ENCODE data around the gene KMT2D. TPM values are rescaled to one million over a fixed set of nuclear protein-coding genes. Genes with fewer than 3 reads are reported as not detected.

KMT2D gene
- total RNA-seq, 2 donors from 2014 or later: 44.1 to 47.4 TPM

DNA sequence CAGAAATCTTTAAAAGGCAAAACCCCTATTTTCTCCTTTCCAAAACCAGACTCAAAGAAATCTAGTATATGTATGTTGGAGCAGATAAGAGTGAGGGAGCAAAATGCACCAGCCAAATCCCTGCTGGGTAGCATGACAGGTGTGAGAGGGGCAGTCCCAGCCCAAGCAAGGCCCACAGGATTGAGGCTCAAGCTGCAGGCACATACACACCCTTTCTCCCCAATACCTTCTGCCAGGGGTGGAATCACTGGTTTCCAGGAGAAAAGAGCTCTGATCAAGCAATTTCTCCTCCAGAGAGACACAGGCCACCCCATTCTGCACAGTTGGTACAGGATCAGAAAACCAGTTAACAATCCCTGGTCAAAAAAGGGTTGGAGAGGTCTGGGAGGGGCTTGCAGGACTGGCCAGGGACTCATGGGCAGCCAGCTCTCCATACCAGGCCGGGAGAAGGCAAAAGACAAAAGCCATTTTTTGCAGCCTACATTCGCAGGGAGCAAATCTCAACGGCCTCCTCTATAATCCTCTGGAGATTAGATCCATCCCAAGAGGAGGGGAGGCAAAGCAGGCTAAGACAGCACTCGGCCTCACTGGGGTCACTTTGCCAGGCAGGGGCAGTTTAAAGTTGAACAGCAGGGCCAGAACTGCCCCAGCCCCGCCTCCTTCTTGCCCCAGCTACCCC is 2.1 kb downstream of the KMT2D start:
- ATAC-seq: no peak
- no peak for DNase-seq
- intact Hi-C loops (cut with DNase I): no loop called here

DNA sequence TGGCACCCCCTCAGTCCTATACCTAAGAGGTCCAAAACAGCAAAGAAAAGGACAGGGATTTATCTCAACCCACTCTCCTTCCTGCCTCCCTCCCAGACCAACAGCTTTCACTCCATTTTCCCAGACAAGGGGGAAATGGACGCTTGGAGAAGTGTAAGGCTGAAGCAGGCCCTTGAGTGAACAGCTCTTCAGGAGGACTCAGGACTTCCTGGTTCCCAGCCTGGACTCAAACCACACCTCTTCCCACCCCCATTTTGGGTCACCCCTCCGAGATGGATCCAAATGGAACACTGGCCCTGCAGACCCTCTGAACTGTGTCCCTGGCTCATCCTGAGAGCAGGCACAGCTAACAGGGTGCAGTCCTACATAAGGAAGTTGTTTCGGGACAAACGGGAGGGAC is 2.7 kb downstream of the KMT2D start:
- no peak for ATAC-seq
- no peak for DNase-seq
- intact Hi-C loops (cut with DNase I): no loop called here

GRCh38 chr12:49055978-49056754 is 4.4 kb downstream of the KMT2D start:
- DNase-seq (peak; percentile 68), ATAC-seq (peak; percentile 42 to 65)
- intact Hi-C loops (cut with DNase I): no loop called here

GRCh38 chr12:49055092-49055491 is 5.5 kb downstream of the KMT2D start:
- ATAC-seq (no peak), DNase-seq (no peak)
- intact Hi-C loops (cut with DNase I): no loop called here

DNA sequence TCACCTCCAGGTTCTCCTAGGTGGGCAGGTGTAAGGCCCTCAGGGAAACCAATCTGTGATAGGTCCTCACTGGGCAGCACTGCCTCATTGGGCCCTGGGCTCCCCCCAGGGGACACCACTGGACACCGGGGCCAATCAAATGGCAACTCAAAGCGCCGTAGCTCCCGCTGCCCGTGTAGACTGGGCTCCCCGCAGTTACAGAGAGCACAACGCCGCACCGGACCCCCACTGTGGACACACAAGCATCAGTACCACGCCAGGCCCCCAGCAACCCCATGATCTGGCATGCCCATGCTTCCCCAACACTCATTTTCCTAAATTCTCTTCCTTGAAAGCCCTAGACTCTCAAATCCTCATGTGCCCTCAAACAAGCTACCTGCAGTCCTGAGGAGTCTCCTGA is 6.1 kb downstream of the KMT2D start:
- no peak for DNase-seq
- ATAC-seq: no peak
- intact Hi-C loops (cut with DNase I): no loop called here

GRCh38 chr12:49054096-49054495 is 6.5 kb downstream of the KMT2D start:
- no peak for DNase-seq
- intact Hi-C loops (cut with DNase I): no loop called here

GRCh38 chr12:49052451-49053208 is 8.0 kb downstream of the KMT2D start:
- no peak for ATAC-seq
- DNase-seq: no peak
- intact Hi-C loops (cut with DNase I): no loop called here

More at GRCh38 chr12:49054096-49054495, 6.5 kb downstream of the KMT2D start:
- no peak for ATAC-seq

- ATAC-seq (no peak), DNase-seq (no peak)
- intact Hi-C loops (cut with DNase I): no loop called here
These were observed 8.7 kb downstream of the KMT2D start for GRCh38 chr12:49051777-49052438.

DNA sequence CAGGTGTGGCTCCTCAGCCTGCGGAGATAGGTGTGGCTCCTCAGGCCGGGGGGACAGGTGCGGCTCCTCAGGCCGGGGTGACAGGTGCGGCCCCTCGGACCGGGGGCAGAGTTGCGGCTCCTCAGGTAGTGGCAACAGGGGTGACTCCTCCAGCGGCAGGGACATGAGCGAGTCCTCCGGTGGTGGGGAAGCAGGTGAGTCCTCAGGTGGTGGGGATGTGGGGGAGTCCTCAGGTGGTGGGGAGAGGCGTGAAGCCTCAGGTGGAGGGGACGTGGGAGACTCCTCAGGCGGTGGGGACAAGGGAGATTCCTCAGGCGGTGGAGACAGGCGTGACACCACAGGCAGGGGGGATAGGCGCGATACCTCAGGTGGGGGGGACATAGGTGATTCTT is 9.2 kb downstream of the KMT2D start:
- ATAC-seq (no peak), DNase-seq (no peak)
- intact Hi-C loops (cut with DNase I): no loop called here

- DNase-seq (no peak), ATAC-seq (no peak)
- intact Hi-C loops (cut with DNase I): no loop called here
These were observed 9.9 kb downstream of the KMT2D start for GRCh38 chr12:49050507-49051372.

DNA sequence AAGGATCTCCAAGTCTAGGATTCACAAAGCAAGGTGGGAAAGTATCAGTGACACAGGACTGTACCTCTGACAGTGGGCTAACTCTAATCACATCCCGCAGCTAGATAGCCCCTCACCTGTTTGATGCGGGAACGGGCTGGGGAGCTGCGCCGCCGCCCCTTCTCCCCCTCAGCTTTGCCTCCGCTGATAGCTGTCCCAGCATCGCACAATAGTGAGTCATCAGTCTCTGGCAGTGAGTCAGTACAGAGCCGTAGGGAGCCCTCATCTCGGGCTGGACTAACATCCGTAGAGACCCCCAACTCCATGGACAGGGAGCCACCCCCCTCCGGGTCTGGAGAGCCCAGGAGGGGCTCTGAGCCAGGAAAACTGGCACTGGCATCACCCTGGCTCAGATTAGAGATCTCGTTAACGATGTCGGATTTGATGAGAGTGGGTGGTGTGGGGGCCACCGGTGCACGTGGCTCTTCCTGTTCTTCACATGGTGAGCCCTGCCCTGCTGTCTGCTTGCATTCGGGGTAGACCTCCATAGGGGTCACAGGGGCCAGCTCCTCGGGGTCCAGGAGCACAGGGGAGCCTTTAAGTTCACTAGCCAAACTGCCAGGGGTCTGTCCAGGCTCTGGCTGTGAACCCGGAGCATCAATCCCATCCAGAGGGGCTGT is 10.9 kb downstream of the KMT2D start:
- DNase-seq (no peak), ATAC-seq (peak in 1 of 2 donors; percentile 48)
- intact Hi-C loops (cut with DNase I): no loop called here

- DNase-seq (no peak), ATAC-seq (no peak)
- intact Hi-C loops (cut with DNase I): no loop called here
These were observed 11.6 kb downstream of the KMT2D start for GRCh38 chr12:49048953-49049352.

- intact Hi-C loops (cut with DNase I): no loop called here
- ATAC-seq: peak in 1 of 2 donors; percentile 15
- DNase-seq: peak; percentile 20
These were observed 14.3 kb downstream of the KMT2D start for GRCh38 chr12:49046129-49046895.

DNA sequence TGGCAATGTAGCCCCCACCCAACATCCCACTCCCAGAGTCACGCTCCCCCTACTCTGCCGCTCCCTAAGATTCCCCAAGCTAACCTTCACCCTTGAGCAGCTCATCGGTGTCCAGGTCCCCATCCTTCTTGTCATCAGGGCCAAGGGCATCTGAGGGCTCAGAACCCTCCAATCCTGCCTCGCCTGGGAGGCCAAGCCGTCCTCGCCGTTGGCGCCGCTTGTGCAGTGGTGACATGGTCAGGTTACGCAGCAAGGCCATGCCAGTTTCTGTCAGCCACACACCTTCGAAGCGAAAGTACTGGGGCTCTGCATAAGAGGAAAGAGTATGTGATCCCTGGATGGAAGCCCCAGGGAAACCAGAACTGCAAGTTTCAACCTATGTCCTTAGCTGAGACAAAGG is 15.9 kb downstream of the KMT2D start:
- DNase-seq: no peak
- intact Hi-C loops (cut with DNase I): no loop called here
- ATAC-seq: no peak

DNA sequence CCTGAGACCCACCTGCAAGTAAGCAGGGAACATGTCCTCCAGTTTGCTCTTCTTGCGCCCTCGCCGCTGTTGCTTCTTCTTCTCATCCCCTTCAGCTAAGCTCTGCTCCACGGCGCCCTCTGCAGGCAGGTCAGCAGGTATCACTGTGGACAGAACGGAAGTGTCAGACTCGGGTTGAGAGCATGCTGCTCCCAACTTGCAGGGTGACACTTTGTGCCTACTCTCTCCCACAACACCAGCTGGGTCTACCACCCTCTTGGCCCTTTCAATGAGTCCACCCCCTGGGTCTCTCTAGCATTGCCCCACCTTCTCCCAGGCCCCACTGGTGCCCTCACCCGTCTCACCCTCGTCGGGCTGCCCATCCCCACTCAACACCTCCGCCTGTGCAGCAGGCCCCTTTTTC is 16.7 kb downstream of the KMT2D start:
- intact Hi-C loops (cut with DNase I): no loop called here
- peak; percentile 59 for DNase-seq
- ATAC-seq: peak in 1 of 2 donors; percentile 13

- intact Hi-C loops (cut with DNase I): no loop called here
- DNase-seq: no peak
- no peak for ATAC-seq
These were observed 17.4 kb downstream of the KMT2D start for GRCh38 chr12:49043241-49043640.

- ATAC-seq: no peak
- no peak for DNase-seq
- intact Hi-C loops (cut with DNase I): no loop called here
These were observed 18.6 kb downstream of the KMT2D start for GRCh38 chr12:49041881-49042484.

Measured in left cardiac atrium (tissue), 4 donors.